DMS 273 (cell line): ENCODE measurements around the gene FBXL20.
A peak's percentile ranks its signal among the peaks of the same experiment; 100 is the strongest.

Experiments used
- DNase-seq: peaks from one replicate; lab custom pipeline; 2025; ENCODE audit not compliant: unreplicated experiment; lab: John Stamatoyannopoulos, UW

FBXL20 gene

GRCh38 chr17:39208893-39209292 is 192.5 kb downstream of the FBXL20 start:
- peak; percentile 91 for DNase-seq

DNA sequence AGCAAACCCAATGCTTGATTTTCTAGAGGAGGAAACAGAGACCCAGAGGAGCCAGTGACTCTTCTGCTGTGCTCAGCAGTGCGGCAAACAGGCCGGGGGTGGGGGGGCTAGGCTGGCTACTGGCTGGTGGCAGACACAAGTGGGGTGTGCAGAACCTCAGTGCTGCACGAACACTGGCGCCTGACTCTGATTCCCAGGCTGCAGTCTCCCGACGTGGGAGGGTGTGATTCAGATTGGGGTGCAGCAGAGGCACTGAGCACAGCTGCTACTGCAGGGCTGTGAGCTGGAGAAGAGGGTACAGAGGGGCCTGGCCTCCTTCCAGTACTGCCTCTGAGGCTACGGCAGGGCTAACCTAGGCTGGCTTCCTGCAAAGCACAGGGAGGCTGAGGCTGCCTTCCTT is 193.3 kb downstream of the FBXL20 start:
- peak; percentile 61 for DNase-seq

GRCh38 chr17:39205112-39205526 is 196.3 kb downstream of the FBXL20 start:
- DNase-seq, result peak; percentile 67

- DNase-seq, result no peak
Measured at GRCh38 chr17:39204245-39204644, 197.2 kb downstream of the FBXL20 start.
